HEK293 (cell line): ENCODE data around the gene MKRN1.

Experiments used
- CTCF ChIA-PET: fragments of 350-600 bp; formaldehyde crosslinking; extraction: SDS; loops from one replicate; lab custom pipeline; 2021; ENCODE audit warnings: antibody characterized with exemption; lab: Yijun Ruan, JAX
- POLR2A ChIA-PET: fragments of 300-600 bp; formaldehyde crosslinking; extraction: SDS; loops from one replicate; lab custom pipeline; 2020; ENCODE audit warnings: antibody characterized with exemption, inconsistent platforms; lab: Yijun Ruan, JAX
- H3K27ac ChIP-seq: fragments of 200-500 bp; sonication (Bioruptor generic); 2 replicates; pipeline ENCODE4 v1.5.1; 2014; ENCODE audit warnings: low read depth, low read length, control low read depth, inconsistent platforms; ENCODE audit errors: extremely low read depth
- H3K36me3 ChIP-seq, 2 experiments: fragments of 200-500 bp in 1 of 2; sonication (Bioruptor generic) in 1 of 2; 1 replicate in 1 of 2; 2 replicates in 1 of 2; pipeline ENCODE4 v1.5.1; 2014 to 2017; ENCODE audit warnings: inconsistent platforms in 2 of 2, low read length in 2 of 2; ENCODE audit not compliant: control insufficient read depth in 2 of 2, insufficient read depth in 1 of 2
- H3K4me1 ChIP-seq: fragments of 200-500 bp; sonication (Bioruptor generic); 2 replicates; pipeline ENCODE4 v1.5.1; 2014; ENCODE audit warnings: mild to moderate bottlenecking, low read length, inconsistent platforms; ENCODE audit not compliant: control insufficient read depth, insufficient read depth
- H3K4me3 ChIP-seq: 2 replicates; pipeline ENCODE4 v1.5.1; 2011; ENCODE audit warnings: low read depth, mild to moderate bottlenecking, control low read depth, low read length, moderate library complexity
- H3K9me3 ChIP-seq: fragments of 200-500 bp; sonication (Bioruptor generic); 2 replicates; pipeline ENCODE4 v1.5.1; 2014; ENCODE audit warnings: low read depth, low read length, inconsistent platforms; ENCODE audit not compliant: control insufficient read depth, insufficient read depth
- BCL11B ChIP-seq: fragments of 450-650 bp; formaldehyde crosslinking; IDR thresholded peaks from 2 replicates; pipeline ENCODE4 v1.5.1; 2016; ENCODE audit warnings: low read depth, missing biosample characterization, missing genetic modification characterization
- GLI4 ChIP-seq: fragments of 450-650 bp; formaldehyde crosslinking; IDR thresholded peaks from 2 replicates; pipeline ENCODE4 v1.5.1; 2016; ENCODE audit warnings: missing biosample characterization, missing genetic modification characterization
- HIC1 ChIP-seq: fragments of 450-650 bp; formaldehyde crosslinking; IDR thresholded peaks from 2 replicates; pipeline ENCODE4 v1.5.1; 2016; ENCODE audit warnings: missing biosample characterization, missing genetic modification characterization
- KLF10 ChIP-seq: fragments of 450-650 bp; IDR thresholded peaks from 2 replicates; pipeline ENCODE4 v1.5.1; 2018; ENCODE audit warnings: missing biosample characterization, mild to moderate bottlenecking, missing genetic modification characterization
- SCRT2 ChIP-seq: fragments of 450-650 bp; formaldehyde crosslinking; IDR thresholded peaks from 2 replicates; pipeline ENCODE4 v1.5.1; 2016; ENCODE audit warnings: missing biosample characterization, missing genetic modification characterization
- SP3 ChIP-seq: fragments of 450-650 bp; formaldehyde crosslinking; IDR thresholded peaks from 2 replicates; pipeline ENCODE4 v1.5.1; 2016; ENCODE audit warnings: missing biosample characterization, missing genetic modification characterization
- WT1 ChIP-seq: fragments of 450-650 bp; formaldehyde crosslinking; IDR thresholded peaks from 2 replicates; pipeline ENCODE4 v1.5.1; 2016; ENCODE audit warnings: missing biosample characterization, missing genetic modification characterization
- ZBTB17 ChIP-seq: fragments of 450-650 bp; formaldehyde crosslinking; IDR thresholded peaks from 2 replicates; pipeline ENCODE4 v1.5.1; 2016; ENCODE audit warnings: missing biosample characterization, missing genetic modification characterization
- ZBTB26 ChIP-seq: fragments of 450-650 bp; formaldehyde crosslinking; optimal IDR thresholded peaks from 2 replicates; pipeline ENCODE3; 2016; ENCODE audit warnings: missing biosample characterization, mild to moderate bottlenecking, missing genetic modification characterization
- ZEB2 ChIP-seq: fragments of 450-650 bp; formaldehyde crosslinking; IDR thresholded peaks from 2 replicates; pipeline ENCODE4 v1.5.1; 2016; ENCODE audit warnings: missing biosample characterization, missing genetic modification characterization
- ZFP37 ChIP-seq: fragments of 450-650 bp; formaldehyde crosslinking; IDR thresholded peaks from 2 replicates; pipeline ENCODE4 v1.5.1; 2016; ENCODE audit warnings: missing biosample characterization, missing genetic modification characterization
- ZNF132 ChIP-seq: fragments of 450-650 bp; formaldehyde crosslinking; IDR thresholded peaks from 2 replicates; pipeline ENCODE4 v1.5.1; 2017; ENCODE audit warnings: missing biosample characterization, missing genetic modification characterization, borderline replicate concordance
- ZNF133 ChIP-seq: fragments of 450-650 bp; formaldehyde crosslinking; IDR thresholded peaks from 2 replicates; pipeline ENCODE4 v1.5.1; 2016; ENCODE audit warnings: missing biosample characterization, missing genetic modification characterization
- ZNF335 ChIP-seq: fragments of 450-650 bp; formaldehyde crosslinking; conservative IDR thresholded peaks from 2 replicates; pipeline ENCODE4 v1.5.1; 2016; ENCODE audit warnings: missing biosample characterization, missing genetic modification characterization
- ZNF341 ChIP-seq: fragments of 450-650 bp; formaldehyde crosslinking; IDR thresholded peaks from 2 replicates; pipeline ENCODE4; 2016; ENCODE audit warnings: low read depth, missing biosample characterization, missing genetic modification characterization
- ZNF433 ChIP-seq: fragments of 450-650 bp; formaldehyde crosslinking; IDR thresholded peaks from 2 replicates; pipeline ENCODE4 v1.5.1; 2016; ENCODE audit warnings: missing biosample characterization, missing genetic modification characterization, low read depth
- ZNF518A ChIP-seq: fragments of 450-650 bp; formaldehyde crosslinking; conservative IDR thresholded peaks from 2 replicates; pipeline ENCODE4 v1.5.1; 2016; ENCODE audit warnings: low read depth, missing biosample characterization, missing genetic modification characterization
- ZNF544 ChIP-seq: fragments of 450-650 bp; formaldehyde crosslinking; IDR thresholded peaks from 2 replicates; pipeline ENCODE4 v1.5.0; 2017; ENCODE audit warnings: missing biosample characterization, missing genetic modification characterization
- ZNF621 ChIP-seq: fragments of 450-650 bp; formaldehyde crosslinking; IDR thresholded peaks from 2 replicates; pipeline ENCODE4 v1.5.1; 2017; ENCODE audit warnings: missing biosample characterization, missing genetic modification characterization
- ZNF623 ChIP-seq: fragments of 450-650 bp; formaldehyde crosslinking; IDR thresholded peaks from 2 replicates; pipeline ENCODE4 v1.5.1; 2016; ENCODE audit warnings: missing biosample characterization, missing genetic modification characterization
- ZNF670 ChIP-seq: fragments of 450-650 bp; formaldehyde crosslinking; IDR thresholded peaks from 2 replicates; pipeline ENCODE4 v1.5.1; 2016; ENCODE audit warnings: missing biosample characterization, missing genetic modification characterization, low read depth
- ZNF707 ChIP-seq: fragments of 450-650 bp; formaldehyde crosslinking; IDR thresholded peaks from 2 replicates; pipeline ENCODE4 v1.5.1; 2016; ENCODE audit warnings: missing biosample characterization, missing genetic modification characterization
- ZNF747 ChIP-seq: fragments of 450-650 bp; formaldehyde crosslinking; IDR thresholded peaks from 2 replicates; pipeline ENCODE4 v1.5.1; 2016; ENCODE audit warnings: missing biosample characterization, missing genetic modification characterization
- ZNF776 ChIP-seq: fragments of 450-650 bp; formaldehyde crosslinking; IDR thresholded peaks from 2 replicates; pipeline ENCODE4 v1.5.0; 2017; ENCODE audit warnings: missing biosample characterization, missing genetic modification characterization, borderline replicate concordance
- ZSCAN16 ChIP-seq: fragments of 450-650 bp; formaldehyde crosslinking; IDR thresholded peaks from 2 replicates; pipeline ENCODE4 v1.5.1; 2016; ENCODE audit warnings: missing biosample characterization, missing genetic modification characterization
- ZSCAN23 ChIP-seq: fragments of 450-650 bp; formaldehyde crosslinking; IDR thresholded peaks from 2 replicates; pipeline ENCODE4 v1.5.1; 2016; ENCODE audit warnings: missing biosample characterization, missing genetic modification characterization

MKRN1 gene

GRCh38 chr7:140526787-140527664 is 47.7 kb upstream of the MKRN1 start:
- Histone ChIP-seq H3K4me3 (no peak overlapping the region), H3K9me3 (no peaks in the 10 kb centered on the region), H3K27ac (no peak overlapping the region), H3K4me1 (no peaks in the 10 kb centered on the region), H3K36me3 (peaks cover 0 to 4% of the 10 kb centered on the region in 2 experiments; a peak in 1 of 3 replicates)
- TF ChIP-seq ZNF747: no peak
- no peak for TF ChIP-seq HIC1 (tag by site-specific recombination)
- no peak for TF ChIP-seq ZNF776 (tag by site-specific recombination)
- no peak for TF ChIP-seq ZNF132 (tag by site-specific recombination)
- TF ChIP-seq SP3 (tag by site-specific recombination): no peak
- no peak for TF ChIP-seq SCRT2 (tag by site-specific recombination)
- TF ChIP-seq ZSCAN16 (tag by site-specific recombination): no peak
- TF ChIP-seq ZNF335 (tag by site-specific recombination): no peak
- no peak for TF ChIP-seq WT1
- TF ChIP-seq ZNF518A (tag by site-specific recombination): no peak
- no peak for TF ChIP-seq ZNF623 (tag by site-specific recombination)
- no peak for TF ChIP-seq ZSCAN23 (tag by site-specific recombination)
- TF ChIP-seq ZFP37 (tag by site-specific recombination): no peak
- no peak for TF ChIP-seq ZBTB17
- ChIA-PET CTCF (interaction anchor here (0.7 to 1.3 kb wide), 2 partner anchors 49 to 1382 kb away, joined by 3 read pairs; no protein-coding TSS in a partner anchor), POLR2A (interaction anchor here (0.6 kb wide), 1 partner anchor 361 kb away, joined by 9 read pairs; no protein-coding TSS in a partner anchor)

- peaks cover 0 to 4% of the 10 kb centered on the region in 2 experiments; a peak in 1 of 3 replicates for H3K36me3 ChIP-seq
- no peak overlapping the region for H3K4me3 ChIP-seq
- H3K4me1 ChIP-seq: no peaks in the 10 kb centered on the region
- ChIA-PET CTCF (interaction anchor here (0.5 to 1.4 kb wide), 4 partner anchors 50 to 1381 kb away, joined by 3 to 5 read pairs (median 4); no protein-coding TSS in a partner anchor), POLR2A (interaction anchor here (1.0 to 1.2 kb wide), 2 partner anchors 101 to 116 kb away, joined by 3 to 7 read pairs; no protein-coding TSS in a partner anchor)
- H3K27ac ChIP-seq: no peak overlapping the region
- H3K9me3 ChIP-seq: no peaks in the 10 kb centered on the region
- TF ChIP-seq ZNF544 (tag by site-specific recombination) (no peak), ZNF341 (tag by site-specific recombination) (no peak), KLF10 (tag by site-specific recombination) (no peak), ZNF621 (tag by site-specific recombination) (no peak), GLI4 (tag by site-specific recombination) (no peak), ZNF707 (tag by site-specific recombination) (no peak), BCL11B (no peak), ZBTB26 (tag by site-specific recombination) (no peak), ZNF670 (tag by site-specific recombination) (no peak), ZEB2 (tag by site-specific recombination) (no peak), ZNF133 (tag by site-specific recombination) (no peak), ZNF433 (tag by site-specific recombination) (no peak)
These were observed 46.9 kb upstream of the MKRN1 start for GRCh38 chr7:140526214-140526613.
